Measurements from ENCODE around the gene EMC10. TPM values are rescaled to one million over a fixed set of nuclear protein-coding genes. Genes with fewer than 3 reads are reported as not detected.
A peak's percentile ranks its signal among the peaks of the same experiment; 100 is the strongest.

Gene EMC10
- total RNA-seq, 1 donor: 56.5 TPM

DNA sequence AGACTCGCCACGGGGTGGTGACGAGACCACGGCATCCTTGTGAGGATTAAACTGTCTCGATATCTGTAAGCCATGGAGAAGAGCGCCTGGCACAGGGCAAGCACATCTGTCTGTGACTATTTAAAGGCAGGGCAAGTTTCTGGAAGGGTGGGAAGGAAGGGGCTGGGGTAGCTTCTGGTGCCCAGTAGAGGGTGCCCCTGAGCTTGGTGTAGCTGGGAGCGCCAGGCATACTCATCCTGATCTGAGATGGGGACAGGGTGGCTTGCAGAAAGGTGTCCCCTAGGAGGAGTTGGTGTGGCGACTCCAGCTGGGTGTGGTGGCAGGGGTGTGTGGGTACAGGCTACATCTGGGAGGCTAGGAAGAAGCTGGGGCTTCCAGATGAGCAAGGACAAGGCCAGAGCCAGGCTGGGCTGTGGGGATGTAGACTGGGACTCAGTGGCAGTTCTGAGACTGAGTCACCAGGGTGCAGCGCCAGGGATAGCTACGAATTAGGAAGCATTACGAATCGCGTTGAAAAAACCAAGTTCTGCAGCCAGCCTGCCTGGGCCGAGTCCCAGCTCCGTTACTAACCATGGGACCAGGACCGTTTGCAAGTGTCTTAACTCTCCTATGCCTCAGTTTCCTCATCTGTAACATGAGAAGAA lies 60.5 kb downstream of the EMC10 start:
- Histone ChIP-seq H3K27ac (ENCODE audit: low read depth, low read length) (no peak overlapping the region), H3K27me3 (ENCODE audit: insufficient read depth, low read length) (no peaks in the 10 kb centered on the region), H4K20me1 (ENCODE audit: insufficient read depth, low read length) (no peaks in the 10 kb centered on the region), H3K79me2 (ENCODE audit: insufficient read depth, low read length) (no peaks in the 10 kb centered on the region), H3K9me3 (ENCODE audit: low read depth, low read length) (peaks cover 6% of the 10 kb centered on the region), H3K36me3 (ENCODE audit: insufficient read depth, low read length) (no peaks in the 10 kb centered on the region), H3K4me2 (ENCODE audit: insufficient read depth, low read length) (no peak overlapping the region), H2AFZ (ENCODE audit: low read length) (no peak overlapping the region), H3K4me1 (ENCODE audit: insufficient read depth, low read length) (no peaks in the 10 kb centered on the region), H3K4me3 (ENCODE audit: insufficient read depth, low read length) (no peak overlapping the region)
- TF ChIP-seq, protein P1, sequence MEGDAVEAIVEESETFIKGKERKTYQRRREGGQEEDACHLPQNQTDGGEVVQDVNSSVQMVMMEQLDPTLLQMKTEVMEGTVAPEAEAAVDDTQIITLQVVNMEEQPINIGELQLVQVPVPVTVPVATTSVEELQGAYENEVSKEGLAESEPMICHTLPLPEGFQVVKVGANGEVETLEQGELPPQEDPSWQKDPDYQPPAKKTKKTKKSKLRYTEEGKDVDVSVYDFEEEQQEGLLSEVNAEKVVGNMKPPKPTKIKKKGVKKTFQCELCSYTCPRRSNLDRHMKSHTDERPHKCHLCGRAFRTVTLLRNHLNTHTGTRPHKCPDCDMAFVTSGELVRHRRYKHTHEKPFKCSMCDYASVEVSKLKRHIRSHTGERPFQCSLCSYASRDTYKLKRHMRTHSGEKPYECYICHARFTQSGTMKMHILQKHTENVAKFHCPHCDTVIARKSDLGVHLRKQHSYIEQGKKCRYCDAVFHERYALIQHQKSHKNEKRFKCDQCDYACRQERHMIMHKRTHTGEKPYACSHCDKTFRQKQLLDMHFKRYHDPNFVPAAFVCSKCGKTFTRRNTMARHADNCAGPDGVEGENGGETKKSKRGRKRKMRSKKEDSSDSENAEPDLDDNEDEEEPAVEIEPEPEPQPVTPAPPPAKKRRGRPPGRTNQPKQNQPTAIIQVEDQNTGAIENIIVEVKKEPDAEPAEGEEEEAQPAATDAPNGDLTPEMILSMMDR (IDR thresholded peaks at IDR 0.05; ENCODE audit: extremely low read depth, low read depth, low read length): no peak
- DNase-seq (ENCODE audit: insufficient read length, low spot score, missing footprints): no peak

DNA sequence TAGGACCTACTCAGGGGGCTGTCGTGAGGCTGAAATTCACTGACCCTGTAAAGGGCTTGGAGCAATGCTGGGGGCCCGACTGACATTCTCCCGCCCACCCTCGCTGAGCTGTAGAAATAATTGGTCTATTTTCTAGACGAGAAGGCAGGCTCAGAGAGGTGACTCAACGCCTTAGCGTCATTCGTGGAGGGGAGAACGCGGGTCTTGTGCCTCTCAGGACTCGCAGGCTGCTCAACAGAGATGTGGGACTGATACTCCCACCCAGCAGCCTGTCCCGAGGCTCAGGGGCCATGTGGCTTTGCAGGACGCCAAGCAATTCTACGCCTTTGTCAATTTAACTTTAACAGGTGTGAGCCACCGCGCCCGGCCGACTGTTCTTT lies 61.0 kb downstream of the EMC10 start:
- Histone ChIP-seq H3K9me3 (ENCODE audit: low read depth, low read length) (peaks cover 4% of the 10 kb centered on the region), H3K4me3 (ENCODE audit: insufficient read depth, low read length) (no peak overlapping the region), H4K20me1 (ENCODE audit: insufficient read depth, low read length) (no peaks in the 10 kb centered on the region), H3K27ac (ENCODE audit: low read depth, low read length) (no peak overlapping the region), H3K36me3 (ENCODE audit: insufficient read depth, low read length) (no peaks in the 10 kb centered on the region), H3K27me3 (ENCODE audit: insufficient read depth, low read length) (no peaks in the 10 kb centered on the region), H3K4me2 (ENCODE audit: insufficient read depth, low read length) (no peak overlapping the region), H3K79me2 (ENCODE audit: insufficient read depth, low read length) (no peaks in the 10 kb centered on the region), H3K4me1 (ENCODE audit: insufficient read depth, low read length) (no peaks in the 10 kb centered on the region), H2AFZ (ENCODE audit: low read length) (no peak overlapping the region)
- no peak for DNase-seq (ENCODE audit: insufficient read length, low spot score, missing footprints)
- TF ChIP-seq, protein P1 (IDR thresholded peaks at IDR 0.05; ENCODE audit: extremely low read depth, low read depth, low read length): no peak

DNA sequence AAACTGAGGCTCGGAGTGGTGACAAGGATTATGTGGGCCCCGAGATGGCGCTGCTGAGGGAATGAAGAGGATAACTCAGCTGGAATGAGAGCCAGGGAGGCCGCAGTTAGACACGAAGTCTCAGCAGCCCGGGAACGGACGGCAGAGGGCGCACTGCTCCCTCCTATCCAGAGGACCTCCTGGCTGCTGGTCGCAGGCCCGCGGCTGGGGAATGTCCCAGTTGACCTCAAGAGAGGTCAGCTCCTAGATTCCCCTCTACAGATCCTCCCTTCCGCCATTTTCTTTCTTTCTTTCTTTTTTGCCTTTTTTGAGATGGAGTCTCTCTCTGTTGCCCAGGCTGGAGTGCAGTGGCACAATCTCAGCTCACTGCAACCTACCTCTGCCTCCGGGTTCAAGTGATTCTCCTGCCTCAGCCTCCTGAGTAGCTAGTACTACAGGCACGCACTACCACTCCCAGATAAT lies 61.5 kb downstream of the EMC10 start:
- H2AFZ ChIP-seq (ENCODE audit: low read length): no peak overlapping the region
- no peaks in the 10 kb centered on the region for H3K9me3 ChIP-seq (ENCODE audit: low read depth, low read length)
- no peaks in the 10 kb centered on the region for H4K20me1 ChIP-seq (ENCODE audit: insufficient read depth, low read length)
- no peaks in the 10 kb centered on the region for H3K4me1 ChIP-seq (ENCODE audit: insufficient read depth, low read length)
- H3K27ac ChIP-seq (ENCODE audit: low read depth, low read length): no peak overlapping the region
- H3K4me3 ChIP-seq (ENCODE audit: insufficient read depth, low read length): no peak overlapping the region
- H3K4me2 ChIP-seq (ENCODE audit: insufficient read depth, low read length): no peak overlapping the region
- no peaks in the 10 kb centered on the region for H3K36me3 ChIP-seq (ENCODE audit: insufficient read depth, low read length)
- TF ChIP-seq, protein P1 (IDR thresholded peaks at IDR 0.05; ENCODE audit: extremely low read depth, low read depth, low read length): peak; percentile 91
- DNase-seq (ENCODE audit: insufficient read length, low spot score, missing footprints): peak; percentile 99
- H3K79me2 ChIP-seq (ENCODE audit: insufficient read depth, low read length): no peaks in the 10 kb centered on the region
- no peaks in the 10 kb centered on the region for H3K27me3 ChIP-seq (ENCODE audit: insufficient read depth, low read length)

Other genes starting within 250 kb of the EMC10 start
- under 0.01 TPM in 1 of 2 replicates, not detected in the other for gene KCNC3, start 147.1 kb upstream of the EMC10 start, total RNA-seq
- under 0.01 and 0.29 TPM in 2 replicates for gene NAPSA, start 110.9 kb upstream of the EMC10 start, total RNA-seq
- gene NR1H2, start 100.0 kb upstream of the EMC10 start, total RNA-seq: 91.1 and 113 TPM in 2 replicates
- 14.7 and 15.6 TPM in 2 replicates for gene POLD1, start 92.2 kb upstream of the EMC10 start, total RNA-seq
- 0.36 TPM in 1 of 2 replicates, not detected in the other for gene SPIB, start 57.6 kb upstream of the EMC10 start, total RNA-seq
- not detected in 2 replicates for gene MYBPC2, start 43.6 kb upstream of the EMC10 start, total RNA-seq
- 0.29 and 0.36 TPM in 2 replicates for gene GARIN5A, start 341 bp downstream of the EMC10 start, total RNA-seq
- 19.4 and 22.8 TPM in 2 replicates for gene JOSD2, start 34.7 kb downstream of the EMC10 start, total RNA-seq
- gene ASPDH, start 37.4 kb downstream of the EMC10 start, total RNA-seq: not detected in 2 replicates
- gene LRRC4B, start 91.9 kb downstream of the EMC10 start, total RNA-seq: not detected in 2 replicates
- gene SYT3, start 163.4 kb downstream of the EMC10 start, total RNA-seq: 0.36 TPM in 1 of 2 replicates, not detected in the other
- gene C19orf81, start 172.9 kb downstream of the EMC10 start, total RNA-seq: not detected in 2 replicates
- gene SHANK1, start 243.3 kb downstream of the EMC10 start, total RNA-seq: 0.88 and 1.1 TPM in 2 replicates
- gene CLEC11A, start 246.9 kb downstream of the EMC10 start, total RNA-seq: 19.7 and 23.5 TPM in 2 replicates